Measurements from ENCODE around the gene ANGPTL2. TPM values are rescaled to one million over a fixed set of nuclear protein-coding genes. Genes with fewer than 3 reads are reported as not detected.
A peak's percentile ranks its signal among the peaks of the same experiment; 100 is the strongest.

Gene ANGPTL2
- total and polyA plus RNA-seq, 4 donors: 0.93 to 3.2 (median 1.9) TPM

GRCh38 chr9:127142291-127142690 lies 19.9 kb upstream of the ANGPTL2 start:
- DNase-seq (ENCODE audit: low spot score): peak; percentile 26
- Histone ChIP-seq H3K27ac (ENCODE audit: low read depth in 1 of 2, low read length in 2 of 2) (no peak overlapping the region), H3K27me3 (ENCODE audit: control insufficient read depth in 4 of 4, insufficient read depth in 4 of 4, low read length in 3 of 4) (no peaks in the 10 kb centered on the region), H3K4me1 (ENCODE audit: control insufficient read depth in 4 of 4, insufficient read depth in 4 of 4, low read length in 3 of 4) (peaks cover 0 to 24% (median 14%) of the 10 kb centered on the region in 4 donors), H3K9ac (ENCODE audit: low read depth in 1 of 2, low read length in 2 of 2) (no peak overlapping the region), H3K36me3 (ENCODE audit: control insufficient read depth in 4 of 4, insufficient read depth in 3 of 4, low read depth in 1 of 4, low read length in 3 of 4) (no peaks in the 10 kb centered on the region), H3K4me3 (ENCODE audit: low read depth in 1 of 3, low read length in 3 of 3) (no peak overlapping the region), H3K9me3 (ENCODE audit: control insufficient read depth in 4 of 4, low read length in 3 of 4) (no peaks in the 10 kb centered on the region)
- WGBS: 95% methylated on average over 3 of the region's 3 CpGs
- TF ChIP-seq FOXA2 (IDR thresholded peaks at IDR 0.05): no peak
- TF ChIP-seq MAX (IDR thresholded peaks at IDR 0.05): no peak
- no peak for TF ChIP-seq REST (IDR thresholded peaks at IDR 0.05)
- TF ChIP-seq ATF3 (IDR thresholded peaks at IDR 0.05): no peak
- TF ChIP-seq FOXA1 (IDR thresholded peaks at IDR 0.05): no peak
- no peak for TF ChIP-seq HNF4G (IDR thresholded peaks at IDR 0.05)
- no peak for TF ChIP-seq ZBTB33 (IDR thresholded peaks at IDR 0.05)
- no peak for TF ChIP-seq YY1 (IDR thresholded peaks at IDR 0.05)
- TF ChIP-seq CTCF (IDR thresholded peaks at IDR 0.05; ENCODE audit: low read depth, low read length, missing input control): no peak
- no peak for TF ChIP-seq RAD21 (IDR thresholded peaks at IDR 0.05)
- no peak for TF ChIP-seq GABPA (IDR thresholded peaks at IDR 0.05 in 1 of 2, conservative IDR thresholded peaks at IDR 0.05 in 1 of 2)
- TF ChIP-seq SP1 (IDR thresholded peaks at IDR 0.05): no peak
- no peak for TF ChIP-seq EGR1 (IDR thresholded peaks at IDR 0.05; ENCODE audit: low read depth in 2 of 2)
- no peak for TF ChIP-seq HNF4A (conservative IDR thresholded peaks at IDR 0.05)
- no peak for TF ChIP-seq NR2F2 (IDR thresholded peaks at IDR 0.05)
